HepG2 (cell line): ENCODE measurements around the gene KANSL1. TPM values are rescaled to one million over a fixed set of nuclear protein-coding genes. Genes with fewer than 3 reads are reported as not detected.

Experiments used
- AHR ChIP-seq: IDR thresholded peaks from 2 replicates; pipeline ENCODE4 v1.6.1; 2018; ENCODE audit warnings: missing genetic modification reagents, missing compliant biosample characterization
- IRF2 ChIP-seq: IDR thresholded peaks from 2 replicates; pipeline ENCODE4 v1.6.1; 2018; ENCODE audit warnings: missing genetic modification reagents, missing compliant biosample characterization
- KDM5B ChIP-seq: sonication (generic); formaldehyde crosslinking; IDR thresholded peaks from 2 replicates; pipeline ENCODE4 v1.4.0; 2020; ENCODE audit warnings: missing genetic modification reagents, mild to moderate bottlenecking, borderline replicate concordance
- LBX2 ChIP-seq: sonication (generic); formaldehyde crosslinking; IDR thresholded peaks from 2 replicates; pipeline ENCODE4 v1.5.0; 2020; ENCODE audit warnings: missing genetic modification reagents, mild to moderate bottlenecking, borderline replicate concordance
- MIER3 ChIP-seq: IDR thresholded peaks from 2 replicates; pipeline ENCODE4 v1.6.1; 2016; ENCODE audit warnings: missing compliant biosample characterization, borderline replicate concordance
- RXRB ChIP-seq: IDR thresholded peaks from 2 replicates; pipeline ENCODE4 v1.6.1; 2016; ENCODE audit warnings: borderline replicate concordance, missing genetic modification reagents, missing compliant biosample characterization
- SP5 ChIP-seq: IDR thresholded peaks from 2 replicates; pipeline ENCODE4 v1.6.1; 2016; ENCODE audit warnings: low read depth, borderline replicate concordance
- THAP11 ChIP-seq: IDR thresholded peaks from 2 replicates; pipeline ENCODE4 v1.6.1; 2016; ENCODE audit warnings: missing biosample characterization, missing genetic modification reagents
- ZFP1 ChIP-seq: IDR thresholded peaks from 2 replicates; pipeline ENCODE4 v1.6.1; 2016
- ZKSCAN8 ChIP-seq: IDR thresholded peaks from 2 replicates; pipeline ENCODE4 v1.6.1; 2016; ENCODE audit warnings: borderline replicate concordance, missing genetic modification reagents, missing compliant biosample characterization
- ZMAT5 ChIP-seq: sonication (generic); formaldehyde crosslinking; IDR thresholded peaks from 2 replicates; pipeline ENCODE4 v1.5.0; 2020; ENCODE audit warnings: mild to moderate bottlenecking, low read depth, missing genetic modification reagents, borderline replicate concordance
- ZNF30 ChIP-seq: sonication (generic); formaldehyde crosslinking; IDR thresholded peaks from 2 replicates; pipeline ENCODE4 v1.5.0; 2020; ENCODE audit warnings: mild to moderate bottlenecking, missing genetic modification reagents
- ZNF326 ChIP-seq: sonication (generic); formaldehyde crosslinking; IDR thresholded peaks from 2 replicates; pipeline ENCODE4 v1.4.0; 2020; ENCODE audit warnings: missing genetic modification reagents, borderline replicate concordance
- ZNF557 ChIP-seq: sonication (generic); formaldehyde crosslinking; IDR thresholded peaks from 2 replicates; pipeline ENCODE4 v1.4.0; 2020; ENCODE audit warnings: missing genetic modification reagents
- ZNF567 ChIP-seq: sonication (generic); formaldehyde crosslinking; IDR thresholded peaks from 2 replicates; pipeline ENCODE4 v1.8.1; 2023; ENCODE audit warnings: mild to moderate bottlenecking, missing genetic modification reagents, borderline replicate concordance
- ZNF646 ChIP-seq: sonication (generic); formaldehyde crosslinking; IDR thresholded peaks from 2 replicates; pipeline ENCODE4 v1.9.0; 2021; ENCODE audit warnings: mild to moderate bottlenecking, missing genetic modification reagents
- ZNF740 ChIP-seq: sonication (generic); formaldehyde crosslinking; IDR thresholded peaks from 2 replicates; pipeline ENCODE4 v1.4.0; 2020; ENCODE audit warnings: missing genetic modification reagents
- ZNF788 ChIP-seq: sonication (generic); formaldehyde crosslinking; IDR thresholded peaks from 2 replicates; pipeline ENCODE4 v1.5.0; 2020; ENCODE audit warnings: mild to moderate bottlenecking, missing genetic modification reagents, borderline replicate concordance
- ZSCAN29 ChIP-seq: sonication (generic); formaldehyde crosslinking; conservative IDR thresholded peaks from 2 replicates; pipeline ENCODE4 v1.4.0; 2020; ENCODE audit warnings: mild to moderate bottlenecking, missing genetic modification reagents
- ZXDC ChIP-seq: sonication (generic); formaldehyde crosslinking; IDR thresholded peaks from 2 replicates; pipeline ENCODE4 v1.5.0; 2020; ENCODE audit warnings: mild to moderate bottlenecking, missing genetic modification reagents
- polyA plus RNA-seq, 8 experiments: library from polyadenylated mRNA; depleted of rRNA in 3 of 8; stranded (reverse) in 7 of 8; unstranded in 1 of 8; fragments of >200 nt; fragmentation: Illumina TruSeq in 4 of 8; extraction: Trizol in 4 of 8; gene quantifications; 2 replicates each; pipeline versions ENCODE4 v1.2.1 to v1.2.3, GENCODE V29; 2011 to 2016; ENCODE audit warnings: low read depth in 4 of 8, missing spikeins in 1 of 8, mixed read lengths in 1 of 8; ENCODE audit not compliant: insufficient read depth in 1 of 8
- total RNA-seq, 5 experiments: library from RNA; depleted of rRNA; stranded (reverse); fragments of >200 nt; fragmentation: Illumina TruSeq; extraction: Trizol; gene quantifications; 2 replicates each; pipeline ENCODE4 v1.2.3, GENCODE V29; 2016; ENCODE audit warnings: low read depth in 1 of 5

KANSL1 gene
- total and polyA plus RNA-seq, 2 of the 13 experiments (the other 11 are each of a cell fraction or from before 2014, with no cell fraction given): 24.0 to 59.6 TPM

- peak; percentile 81; the same call in 1 of the 2 replicates for TF ChIP-seq ZXDC
- peak; percentile 73; the same call in 1 of the 2 replicates for TF ChIP-seq IRF2 (CRISPR knock-in tag)
- TF ChIP-seq ZSCAN29 (CRISPR knock-in tag): 0 out of 2 replicates have a peak, but pooled peaks have one; percentile 39
- no peak for TF ChIP-seq SP5 (CRISPR knock-in tag)
- TF ChIP-seq KDM5B (CRISPR knock-in tag): peak; percentile 64; the same call in 1 of the 2 replicates
- no peak for TF ChIP-seq ZNF646 (CRISPR knock-in tag)
- no peak for TF ChIP-seq ZMAT5 (CRISPR knock-in tag)
- peak; percentile 6; the same call in 1 of the 2 replicates for TF ChIP-seq AHR (CRISPR knock-in tag)
- TF ChIP-seq ZNF557 (CRISPR knock-in tag): no peak
- TF ChIP-seq RXRB (CRISPR knock-in tag): peak; percentile 51; the same call in 1 of the 2 replicates
- TF ChIP-seq ZKSCAN8 (CRISPR knock-in tag): no peak
- no peak; the same call in 1 of the 2 replicates for TF ChIP-seq ZNF788 (CRISPR knock-in tag)
- no peak for TF ChIP-seq LBX2 (CRISPR knock-in tag)
- TF ChIP-seq THAP11 (CRISPR knock-in tag): peak; percentile 62
- TF ChIP-seq ZNF30 (CRISPR knock-in tag): no peak
- no peak for TF ChIP-seq ZNF326 (CRISPR knock-in tag)
- peak; percentile 65; the same call in 1 of the 2 replicates for TF ChIP-seq ZNF740
- TF ChIP-seq ZFP1 (CRISPR knock-in tag): no peak
- TF ChIP-seq ZNF567 (CRISPR knock-in tag): no peak
- TF ChIP-seq MIER3: no peak; the same call in 1 of the 2 replicates
Observed at GRCh38 chr17:46002311-46002972, 190.8 kb downstream of the KANSL1 start (continued).
